GM12878 (cell line): Measurements from ENCODE around the gene FSIP1. TPM values are rescaled to one million over a fixed set of nuclear protein-coding genes. Genes with fewer than 3 reads are reported as not detected.

Source experiments
- ATF2 ChIP-seq: IDR thresholded peaks from 2 replicates; pipeline ENCODE4 v1.6.1; 2012; ENCODE audit warnings: low read length, inconsistent platforms
- ATF7 ChIP-seq: fragments of 450-650 bp; IDR thresholded peaks from 2 replicates; pipeline ENCODE4 v1.6.1; 2016; ENCODE audit warnings: low read depth, mild to moderate bottlenecking
- CBX5 ChIP-seq: sonication (generic); IDR thresholded peaks from 2 replicates; pipeline ENCODE4 v1.6.1; 2016; ENCODE audit warnings: low read depth, moderate library complexity, mild to moderate bottlenecking, inconsistent platforms
- CHD2 ChIP-seq: IDR thresholded peaks from 2 replicates; pipeline ENCODE4 v1.6.1; 2011; ENCODE audit warnings: low read depth, low read length, improper control_type of control experiment, borderline replicate concordance
- FOS ChIP-seq: IDR thresholded peaks from 3 replicates; pipeline ENCODE4 v1.6.1; 2011; ENCODE audit warnings: borderline replicate concordance; ENCODE audit not compliant: insufficient read length; ENCODE audit errors: extremely low read depth
- FOXK2 ChIP-seq: fragments of 450-650 bp; IDR thresholded peaks from 2 replicates; pipeline ENCODE4 v1.6.1; 2017; ENCODE audit warnings: mild to moderate bottlenecking, moderate library complexity
- HDAC2 ChIP-seq: fragments of 200-600 bp; sonication (generic); IDR thresholded peaks from 2 replicates; pipeline ENCODE4 v1.6.1; 2017
- IKZF1 ChIP-seq: fragments of 450-650 bp; conservative IDR thresholded peaks from 2 replicates; pipeline ENCODE4 v1.6.1; 2017; ENCODE audit warnings: antibody characterized with exemption, mild to moderate bottlenecking
- JUNB ChIP-seq: IDR thresholded peaks from 2 replicates; pipeline ENCODE4 v1.6.1; 2016; ENCODE audit warnings: antibody characterized with exemption, mild to moderate bottlenecking
- MXI1 ChIP-seq: fragments of 150-350 bp; IDR thresholded peaks from 2 replicates; pipeline ENCODE4 v1.6.1; 2011; ENCODE audit warnings: low read depth, mild to moderate bottlenecking, inconsistent platforms, low read length, improper control_type of control experiment
- MYC ChIP-seq: IDR thresholded peaks from 2 replicates; pipeline ENCODE4 v1.6.1; 2011; ENCODE audit warnings: mild to moderate bottlenecking, low read length, moderate library complexity, inconsistent platforms; ENCODE audit not compliant: insufficient read depth, insufficient replicate concordance, insufficient read length, severe bottlenecking
- NR2F1 ChIP-seq: fragments of 450-650 bp; conservative IDR thresholded peaks from 2 replicates; pipeline ENCODE4 v1.6.1; 2017; ENCODE audit warnings: mild to moderate bottlenecking
- RAD21 ChIP-seq: IDR thresholded peaks from 2 replicates; pipeline ENCODE4 v1.6.1; 2011; ENCODE audit warnings: mild to moderate bottlenecking, low read depth, low read length, moderate library complexity; ENCODE audit not compliant: insufficient read depth
- SMAD1 ChIP-seq: fragments of 450-650 bp; IDR thresholded peaks from 2 replicates; pipeline ENCODE4 v1.6.1; 2018; ENCODE audit warnings: mild to moderate bottlenecking, low read depth; ENCODE audit not compliant: partially characterized antibody
- SMAD5 ChIP-seq: IDR thresholded peaks from 2 replicates; pipeline ENCODE4 v1.6.1; 2016; ENCODE audit warnings: antibody characterized with exemption, low read depth
- TBL1XR1 ChIP-seq: IDR thresholded peaks from 2 replicates; pipeline ENCODE4 v1.6.1; 2012; ENCODE audit warnings: low read depth, low read length, improper control_type of control experiment
- ZBTB11 ChIP-seq: fragments of 450-650 bp; formaldehyde crosslinking; IDR thresholded peaks from 2 replicates; pipeline ENCODE4 v1.5.0; 2022; ENCODE audit warnings: mild to moderate bottlenecking, missing genetic modification characterization
- ZNF592 ChIP-seq: fragments of 450-650 bp; IDR thresholded peaks from 2 replicates; pipeline ENCODE4 v1.6.1; 2017; ENCODE audit warnings: mild to moderate bottlenecking, moderate library complexity
- polyA plus RNA-seq, 11 experiments: library from polyadenylated mRNA; depleted of rRNA in 4 of 11; unstranded in 6 of 11; stranded (reverse) in 5 of 11; fragments of >200 nt; fragmentation: Nextera tagmentation in 4 of 11; fragmentation: Illumina TruSeq in 1 of 11; extraction: Ambion mirVana in 4 of 11; extraction: Trizol in 1 of 11; gene quantifications; 1 replicate in 1 of 11; 2 replicates in 10 of 11; pipeline versions ENCODE4 v1.2.1 to v1.2.3, GENCODE V29; 2011 to 2016; ENCODE audit warnings: inconsistent platforms in 2 of 11, missing spikeins in 2 of 11, low read depth in 1 of 11
- total RNA-seq, 4 experiments: library from RNA; depleted of rRNA in 3 of 4; stranded (reverse); fragments of >200 nt in 3 of 4; fragmentation: Illumina TruSeq in 1 of 4; extraction: Trizol in 1 of 4; gene quantifications; 2 replicates each; pipeline versions ENCODE4 v1.2.1 to v1.2.3, GENCODE V29; 2013 to 2021
- TF ChIP-seq, protein P1 (sequence below): fragments of 450-650 bp; IDR thresholded peaks from 2 replicates; pipeline ENCODE4 v1.6.1; 2018; ENCODE audit warnings: mild to moderate bottlenecking, low read depth, moderate library complexity; ENCODE audit not compliant: partially characterized antibody

Gene FSIP1
- total and polyA plus RNA-seq, 10 of the 15 experiments (the other 5 are each of a cell fraction or from before 2014, with no cell fraction given): 0.15 to 0.67 (median 0.35) TPM

GRCh38 chr15:39782441-39783138 is at the start of gene FSIP1 (continued):
- TF ChIP-seq SMAD5 (no peak), ZBTB11 (no peak), SMAD1 (no peak), CBX5 (no peak; the same call in 1 of the 2 replicates), HDAC2 (no peak; the same call in 1 of the 2 replicates), IKZF1 (peak; percentile 78), ATF7 (peak; percentile 89), RAD21 (no peak), FOXK2 (peak; percentile 90), CHD2 (peak; percentile 100), MYC (no peak), MXI1 (peak; percentile 88), JUNB (no peak), ATF2 (no peak), ZNF592 (no peak), TBL1XR1 (no peak), FOS (no peak), NR2F1 (peak; percentile 37; the same call in 1 of the 2 replicates)
- TF ChIP-seq, protein P1, sequence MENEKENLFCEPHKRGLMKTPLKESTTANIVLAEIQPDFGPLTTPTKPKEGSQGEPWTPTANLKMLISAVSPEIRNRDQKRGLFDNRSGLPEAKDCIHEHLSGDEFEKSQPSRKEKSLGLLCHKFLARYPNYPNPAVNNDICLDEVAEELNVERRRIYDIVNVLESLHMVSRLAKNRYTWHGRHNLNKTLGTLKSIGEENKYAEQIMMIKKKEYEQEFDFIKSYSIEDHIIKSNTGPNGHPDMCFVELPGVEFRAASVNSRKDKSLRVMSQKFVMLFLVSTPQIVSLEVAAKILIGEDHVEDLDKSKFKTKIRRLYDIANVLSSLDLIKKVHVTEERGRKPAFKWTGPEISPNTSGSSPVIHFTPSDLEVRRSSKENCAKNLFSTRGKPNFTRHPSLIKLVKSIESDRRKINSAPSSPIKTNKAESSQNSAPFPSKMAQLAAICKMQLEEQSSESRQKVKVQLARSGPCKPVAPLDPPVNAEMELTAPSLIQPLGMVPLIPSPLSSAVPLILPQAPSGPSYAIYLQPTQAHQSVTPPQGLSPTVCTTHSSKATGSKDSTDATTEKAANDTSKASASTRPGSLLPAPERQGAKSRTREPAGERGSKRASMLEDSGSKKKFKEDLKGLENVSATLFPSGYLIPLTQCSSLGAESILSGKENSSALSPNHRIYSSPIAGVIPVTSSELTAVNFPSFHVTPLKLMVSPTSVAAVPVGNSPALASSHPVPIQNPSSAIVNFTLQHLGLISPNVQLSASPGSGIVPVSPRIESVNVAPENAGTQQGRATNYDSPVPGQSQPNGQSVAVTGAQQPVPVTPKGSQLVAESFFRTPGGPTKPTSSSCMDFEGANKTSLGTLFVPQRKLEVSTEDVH: no peak
